GM12878 (cell line): Measurements from ENCODE around the gene ENG. TPM values are rescaled to one million over a fixed set of nuclear protein-coding genes. Genes with fewer than 3 reads are reported as not detected.

Source experiments
- ATAC-seq: fragments of 200-7000 bp; cut with Tn5 transposase; 3 replicates; pipeline ENCODE4 v1.9.1; 2020; ENCODE audit warnings: mild to moderate bottlenecking, moderate library complexity
- BruUV-seq: library from RNA; stranded (reverse); fragments of 400-500 nt; replicated peaks from 2 replicates; lab custom pipeline; 2021; lab: Mats Ljungman, UMichigan
- CTCF ChIA-PET: fragments of 300-600 bp; sonication (Branson Sonifier 250); formaldehyde crosslinking; extraction: SDS; loops from one replicate; lab custom pipeline; 2021; ENCODE audit warnings: inconsistent platforms; lab: Yijun Ruan, JAX
- POLR2A ChIA-PET: fragments of 350-600 bp; formaldehyde crosslinking; extraction: SDS; loops from one replicate; lab custom pipeline; 2021; ENCODE audit warnings: inconsistent platforms; lab: Charles Lee
- RAD21 ChIA-PET: fragments of 300-600 bp; sonication (Branson Sonifier 250); formaldehyde crosslinking; loops from one replicate; lab custom pipeline; 2023; ENCODE audit warnings: antibody characterized with exemption; ENCODE audit not compliant: unreplicated experiment; lab: Charles Lee
- SMC1A ChIA-PET: fragments of 300-600 bp; sonication (Branson Sonifier 250); formaldehyde crosslinking; loops from one replicate; lab custom pipeline; 2023; ENCODE audit not compliant: unreplicated experiment, uncharacterized antibody; lab: Charles Lee
- DNase-seq: peaks from one replicate; pipeline ENCODE4 v3.0.0-alpha.2; 2011; ENCODE audit warnings: low read depth, low spot score
- FAIRE-seq: peaks from 3 replicates; lab custom pipeline; 2011; peaks lifted over from hg19 to GRCh38; lab: Jason Lieb, UNC
- H2AFZ ChIP-seq: 2 replicates; pipeline ENCODE4 v1.6.0; 2011; ENCODE audit warnings: low read depth, low read length, control low read depth; ENCODE audit not compliant: control insufficient read depth
- H3K27ac ChIP-seq: 2 replicates; pipeline ENCODE4 v1.5.1; 2011; ENCODE audit warnings: control low read depth; ENCODE audit not compliant: control insufficient read depth, insufficient read depth
- H3K27me3 ChIP-seq, 2 experiments: replicated peaks in 1 of 2; 2 replicates each; pipeline versions ENCODE4 v1.6.0 to v1.6.1; 2011; ENCODE audit warnings: low read length in 1 of 2; ENCODE audit not compliant: control insufficient read depth in 2 of 2, insufficient read depth in 2 of 2
- H3K36me3 ChIP-seq, 2 experiments: 2 replicates each; pipeline ENCODE4 v1.5.1; 2011; ENCODE audit warnings: low read length in 1 of 2; ENCODE audit not compliant: control insufficient read depth in 2 of 2, insufficient read depth in 2 of 2
- H3K4me1 ChIP-seq: 2 replicates; pipeline ENCODE4 v1.6.1; 2011; ENCODE audit warnings: mild to moderate bottlenecking, low read length, moderate library complexity, mixed read lengths; ENCODE audit not compliant: control insufficient read depth, insufficient read depth
- H3K4me2 ChIP-seq: 2 replicates; pipeline ENCODE4 v1.6.0; 2011; ENCODE audit warnings: control low read depth; ENCODE audit not compliant: control insufficient read depth, insufficient read depth
- H3K4me3 ChIP-seq: fragments of 200-600 bp; sonication (generic); 2 replicates; pipeline ENCODE4 v1.5.1; 2016
- H3K79me2 ChIP-seq: 2 replicates; pipeline ENCODE4 v1.6.0; 2011; ENCODE audit warnings: low read length; ENCODE audit not compliant: control insufficient read depth, insufficient read depth
- H3K9ac ChIP-seq: 2 replicates; pipeline ENCODE4 v1.8.0; 2011; ENCODE audit warnings: low read length, control low read depth, mixed read lengths; ENCODE audit not compliant: control insufficient read depth, insufficient read depth
- H3K9me3 ChIP-seq: replicated peaks from 3 replicates; pipeline ENCODE4 v1.5.1; 2011; ENCODE audit warnings: mild to moderate bottlenecking, low read length; ENCODE audit not compliant: control insufficient read depth, insufficient read depth
- H4K20me1 ChIP-seq: 2 replicates; pipeline ENCODE4 v1.6.0; 2011; ENCODE audit not compliant: control insufficient read depth, insufficient read depth
- CEBPB ChIP-seq, 2 experiments: fragments of 150-350 bp in 1 of 2; IDR thresholded peaks; 2 replicates each; pipeline ENCODE4 v1.6.1; 2012 to 2014; ENCODE audit warnings: low read depth in 2 of 2, low read length in 2 of 2, borderline replicate concordance in 1 of 2, inconsistent platforms in 1 of 2
- GABPA ChIP-seq: IDR thresholded peaks from 2 replicates; pipeline ENCODE4 v1.6.1; 2014; ENCODE audit warnings: antibody characterized with exemption, low read depth, mild to moderate bottlenecking, inconsistent platforms
- KDM1A ChIP-seq: fragments of 200-600 bp; sonication (generic); IDR thresholded peaks from 2 replicates; pipeline ENCODE4 v1.6.1; 2016; ENCODE audit warnings: borderline replicate concordance
- NR2C2 ChIP-seq: IDR thresholded peaks from 2 replicates; pipeline ENCODE4 v1.6.1; 2011; ENCODE audit warnings: borderline replicate concordance, low read depth; ENCODE audit not compliant: control insufficient read depth, insufficient read length
- POLR2AphosphoS5 ChIP-seq: IDR thresholded peaks from 2 replicates; pipeline ENCODE4 v1.6.1; 2011; ENCODE audit warnings: mild to moderate bottlenecking, low read length, inconsistent platforms
- SMAD5 ChIP-seq: IDR thresholded peaks from 2 replicates; pipeline ENCODE4 v1.6.1; 2016; ENCODE audit warnings: antibody characterized with exemption, low read depth
- SMC3 ChIP-seq: IDR thresholded peaks from 2 replicates; pipeline ENCODE4 v1.6.1; 2011; ENCODE audit warnings: low read length, improper control_type of control experiment, borderline replicate concordance
- SUZ12 ChIP-seq: fragments of 200-600 bp; sonication (generic); IDR thresholded peaks from one replicate; pipeline ENCODE4 v1.6.1; 2018; ENCODE audit warnings: antibody characterized with exemption, mild to moderate bottlenecking; ENCODE audit not compliant: unreplicated experiment
- TAF1 ChIP-seq: IDR thresholded peaks from 2 replicates; pipeline ENCODE4 v1.6.1; 2011; ENCODE audit warnings: mild to moderate bottlenecking, low read depth, low read length, borderline replicate concordance
- WGBS: methylation state at CpG from one replicate; pipeline ENCODE4 v1.1.6; 2016; ENCODE audit warnings: low lambda C conversion rate; ENCODE audit not compliant: insufficient replicate concordance, insufficient coverage; ENCODE audit errors: missing lambda C conversion rate; 5-methylcytosine and 5-hydroxymethylcytosine counted together
- in situ Hi-C: fragments of 300-500 bp; cut with MboI; formaldehyde crosslinking; loops from 9 replicates; pipeline ENCODE4 v1.14.3; 2018; ENCODE audit warnings: mixed read lengths
- intact Hi-C: fragments of 100-400 bp; cut with micrococcal nuclease; formaldehyde crosslinking; loops from one replicate; pipeline ENCODE4 v1.14.2; 2022; ENCODE audit not compliant: unreplicated experiment
- polyA plus RNA-seq, 11 experiments: library from polyadenylated mRNA; depleted of rRNA in 4 of 11; unstranded in 6 of 11; stranded (reverse) in 5 of 11; fragments of >200 nt; fragmentation: Nextera tagmentation in 4 of 11; fragmentation: Illumina TruSeq in 1 of 11; extraction: Ambion mirVana in 4 of 11; extraction: Trizol in 1 of 11; gene quantifications; 1 replicate in 1 of 11; 2 replicates in 10 of 11; pipeline versions ENCODE4 v1.2.1 to v1.2.3, GENCODE V29; 2011 to 2016; ENCODE audit warnings: inconsistent platforms in 2 of 11, missing spikeins in 2 of 11, low read depth in 1 of 11
- total RNA-seq, 4 experiments: library from RNA; depleted of rRNA in 3 of 4; stranded (reverse); fragments of >200 nt in 3 of 4; fragmentation: Illumina TruSeq in 1 of 4; extraction: Trizol in 1 of 4; gene quantifications; 2 replicates each; pipeline versions ENCODE4 v1.2.1 to v1.2.3, GENCODE V29; 2013 to 2021

The ENG gene
- total and polyA plus RNA-seq, 10 of the 15 experiments (the other 5 are each of a cell fraction or from before 2014, with no cell fraction given) = 0.14 to 10.1 (median 2.0) TPM

GRCh38 chr9:127812011-127812410 lies 42.4 kb downstream of the ENG start (continued):
- TF ChIP-seq GABPA = no peak
- no peak for TF ChIP-seq SUZ12
- TF ChIP-seq SMAD5 = no peak
- TF ChIP-seq KDM1A = no peak
- no peak for TF ChIP-seq TAF1
- TF ChIP-seq CEBPB (IDR thresholded peaks at IDR 0.05; ENCODE audit: borderline replicate concordance in 1 of 2, low read depth in 2 of 2, low read length in 2 of 2) = no peak

- no peak overlapping the region for H3K27ac ChIP-seq
- ChIA-PET RAD21 (no interaction called here), CTCF (no interaction called here), SMC1A (interaction anchor here (0.6 kb wide), 1 partner anchor 86 kb away, joined by 3 read pairs; no protein-coding TSS in a partner anchor), POLR2A (no interaction called here)
- H4K20me1 ChIP-seq = no peaks in the 10 kb centered on the region; the same call in 1 of the 2 replicates
- H3K4me1 ChIP-seq = no peaks in the 10 kb centered on the region
- TF ChIP-seq POLR2AphosphoS5 (no peak), SMAD5 (no peak), NR2C2 (no peak), SMC3 (no peak), GABPA (no peak)
- in situ Hi-C loops (no loop called here), intact Hi-C loops (no loop called here)
- ATAC-seq (no peak), FAIRE-seq (no peak), DNase-seq (no peak)
- H3K9me3 ChIP-seq = no peaks in the 10 kb centered on the region
- WGBS = 99% methylated on average over 10 of the region's 10 CpGs
- no peak overlapping the region for H3K9ac ChIP-seq
- no peak overlapping the region for H2AFZ ChIP-seq
- H3K36me3 ChIP-seq = peaks cover 3 to 27% of the 10 kb centered on the region in 2 experiments; a peak in 3 of 4 replicates
- H3K4me2 ChIP-seq = no peak overlapping the region
- no TSS peak for BruUV-seq
- H3K27me3 ChIP-seq = no peaks in the 10 kb centered on the region
- no peaks in the 10 kb centered on the region for H3K79me2 ChIP-seq
- H3K4me3 ChIP-seq = no peak overlapping the region
Measured at GRCh38 chr9:127810378-127811187, 43.9 kb downstream of the ENG start.
